TTC549 (cell line): ENCODE measurements around the gene UIMC1.
"Not testable (repeated sequence)": the region's sequence is repeated elsewhere in the genome, so short reads cannot be mapped to it uniquely, and the experiment has no call there.

Experiments
- FAIRE-seq: peaks from 2 replicates; lab custom pipeline; 2012; peaks lifted over from hg19 to GRCh38; lab: Jason Lieb, UNC

UIMC1 gene

GRCh38 chr5:177006265-177006972, at the start of gene UIMC1:
Gene UIMC1, minus strand, starts transcription at chr5:177006779. Its CDS starts 24,164 bp downstream, at chr5:176982615.
- FAIRE-seq = no peak

GRCh38 chr5:177049285-177049684, 42.7 kb upstream of the UIMC1 start:
- FAIRE-seq = no peak

- not testable (repeated sequence) for FAIRE-seq
These were observed 42.0 kb upstream of the UIMC1 start for GRCh38 chr5:177048531-177048930.

GRCh38 chr5:177045631-177046030, 39.1 kb upstream of the UIMC1 start:
- no peak for FAIRE-seq

GRCh38 chr5:177044641-177045040, 38.1 kb upstream of the UIMC1 start:
- no peak for FAIRE-seq

GRCh38 chr5:177043958-177044357, 37.4 kb upstream of the UIMC1 start:
- FAIRE-seq = no peak

- FAIRE-seq = no peak
These were observed 36.5 kb upstream of the UIMC1 start for GRCh38 chr5:177043114-177043513.

GRCh38 chr5:177041936-177042335, 35.4 kb upstream of the UIMC1 start:
- FAIRE-seq = no peak

GRCh38 chr5:177040814-177041420, 34.3 kb upstream of the UIMC1 start:
- no peak for FAIRE-seq

GRCh38 chr5:177036921-177037320, 30.3 kb upstream of the UIMC1 start:
- no peak for FAIRE-seq

- no peak for FAIRE-seq
These were observed 29.9 kb upstream of the UIMC1 start for GRCh38 chr5:177036443-177036842.

- FAIRE-seq = no peak
These were observed 29.4 kb upstream of the UIMC1 start for GRCh38 chr5:177035976-177036375.

- FAIRE-seq = no peak
These were observed 22.9 kb upstream of the UIMC1 start for GRCh38 chr5:177029498-177029897.

- no peak for FAIRE-seq
These were observed 21.1 kb upstream of the UIMC1 start for GRCh38 chr5:177027665-177028064.

- FAIRE-seq = no peak
These were observed 18.6 kb upstream of the UIMC1 start for GRCh38 chr5:177025101-177025601.

- FAIRE-seq = no peak
These were observed 18.0 kb upstream of the UIMC1 start for GRCh38 chr5:177024559-177024958.

GRCh38 chr5:177023303-177023664, 16.7 kb upstream of the UIMC1 start:
- no peak for FAIRE-seq

GRCh38 chr5:177022386-177023302, 16.1 kb upstream of the UIMC1 start, which contains the start of gene ZNF346:
Gene ZNF346, plus strand, starts transcription at chr5:177022696. Its CDS starts 43 bp downstream, at chr5:177022739.
- FAIRE-seq = no peak

- FAIRE-seq = no peak
These were observed 13.5 kb upstream of the UIMC1 start for GRCh38 chr5:177020033-177020432.

- no peak for FAIRE-seq
These were observed 11.8 kb upstream of the UIMC1 start for GRCh38 chr5:177018341-177018740.

- FAIRE-seq = no peak
These were observed 8.6 kb upstream of the UIMC1 start for GRCh38 chr5:177015156-177015555.

GRCh38 chr5:177010153-177010552, 3.6 kb upstream of the UIMC1 start:
- FAIRE-seq = no peak

- FAIRE-seq = no peak
These were observed 2.1 kb upstream of the UIMC1 start for GRCh38 chr5:177008716-177009115.
